Fibroblast of lung (primary cell): ENCODE measurements around the gene NANOG. TPM values are rescaled to one million over a fixed set of nuclear protein-coding genes. Genes with fewer than 3 reads are reported as not detected.
A peak's percentile ranks its signal among the peaks of the same experiment; 100 is the strongest.
"Not testable (repeated sequence)": the region's sequence is repeated elsewhere in the genome, so short reads cannot be mapped to it uniquely, and the experiment has no call there.

Experiments
- DNase-seq, 2 donors: peaks; one replicate each; pipeline versions ENCODE4 v3.0.0 to v3.0.0-alpha.2; 2010; ENCODE audit warnings: low read depth in 2 of 2
- H2AFZ ChIP-seq: 2 replicates; pipeline ENCODE4 v1.5.1; 2012; ENCODE audit warnings: low read length, control low read depth, inconsistent platforms
- H3K27ac ChIP-seq: 2 replicates; pipeline ENCODE4 v1.5.1; 2011; ENCODE audit warnings: low read length, control low read depth; ENCODE audit not compliant: insufficient read depth
- H3K27me3 ChIP-seq: 2 replicates; pipeline ENCODE4 v1.5.1; 2011; ENCODE audit warnings: mild to moderate bottlenecking, low read length; ENCODE audit not compliant: control insufficient read depth, insufficient read depth
- H3K36me3 ChIP-seq: 2 replicates; pipeline ENCODE4 v1.5.1; 2011; ENCODE audit warnings: low read length; ENCODE audit not compliant: control insufficient read depth, insufficient read depth
- H3K4me1 ChIP-seq: 2 replicates; pipeline ENCODE4 v1.5.1; 2011; ENCODE audit warnings: low read length; ENCODE audit not compliant: control insufficient read depth, insufficient read depth; ENCODE audit errors: extremely low read depth
- H3K4me2 ChIP-seq: 2 replicates; pipeline ENCODE4 v1.5.1; 2011; ENCODE audit warnings: low read length, control low read depth; ENCODE audit not compliant: insufficient read depth; ENCODE audit errors: extremely low read depth
- H3K4me3 ChIP-seq, 4 experiments: fragments of 200-600 bp in 1 of 4; sonication (generic) in 1 of 4; replicated peaks in 1 of 4; 2 replicates each; pipeline ENCODE4 v1.5.1; 2011 to 2016; ENCODE audit warnings: low read length in 4 of 4, low read depth in 3 of 4, mild to moderate bottlenecking in 3 of 4, control low read depth in 2 of 4, inconsistent platforms in 1 of 4, mixed read lengths in 1 of 4; ENCODE audit not compliant: insufficient read depth in 1 of 4; ENCODE audit errors: control extremely low read depth in 1 of 4
- H3K79me2 ChIP-seq: 2 replicates; pipeline ENCODE4 v1.5.1; 2012; ENCODE audit warnings: mild to moderate bottlenecking, low read length, inconsistent platforms; ENCODE audit not compliant: control insufficient read depth, insufficient read depth
- H3K9ac ChIP-seq: 2 replicates; pipeline ENCODE4 v1.5.1; 2011; ENCODE audit warnings: mild to moderate bottlenecking, low read length, control low read depth; ENCODE audit not compliant: insufficient read depth
- H3K9me3 ChIP-seq: 2 replicates; pipeline ENCODE4 v1.5.1; 2012; ENCODE audit warnings: low read depth, low read length; ENCODE audit not compliant: control insufficient read depth, insufficient read depth
- H4K20me1 ChIP-seq: 2 replicates; pipeline ENCODE4 v1.5.1; 2011; ENCODE audit warnings: low read length; ENCODE audit not compliant: control insufficient read depth, insufficient read depth; ENCODE audit errors: extremely low read depth
- EZH2 ChIP-seq: IDR thresholded peaks from 2 replicates; pipeline ENCODE4 v1.5.1; 2012; ENCODE audit warnings: low read length, control low read depth, mild to moderate bottlenecking; ENCODE audit errors: missing control alignments
- polyA plus RNA-seq, 2 donors: library from polyadenylated mRNA; depleted of rRNA in 1 of 2; stranded (reverse) in 1 of 2; unstranded in 1 of 2; fragments of >200 nt; gene quantifications; 2 replicates each; pipeline ENCODE4 v1.2.1, GENCODE V29; 2011 to 2012; ENCODE audit warnings: missing spikeins in 1 of 2
- total RNA-seq: library from RNA; depleted of rRNA; stranded (reverse); fragments of >200 nt; gene quantifications from 2 replicates; pipeline ENCODE4 v1.2.1, GENCODE V29; 2014
- TF ChIP-seq, protein P1 (sequence below), 2 donors: IDR thresholded peaks in 1 of 2; conservative IDR thresholded peaks in 1 of 2; 1 replicate in 1 of 2; 2 replicates in 1 of 2; pipeline ENCODE4 v1.5.1; 2011 to 2012; ENCODE audit warnings: low read length in 2 of 2, control low read depth in 1 of 2, inconsistent platforms in 1 of 2, low read depth in 1 of 2, mild to moderate bottlenecking in 1 of 2

Gene NANOG
- total and polyA plus RNA-seq, 2 donors (not counting 1 experiment from before 2014, with no cell fraction given) = 0.02 TPM; not detected in 1

DNA sequence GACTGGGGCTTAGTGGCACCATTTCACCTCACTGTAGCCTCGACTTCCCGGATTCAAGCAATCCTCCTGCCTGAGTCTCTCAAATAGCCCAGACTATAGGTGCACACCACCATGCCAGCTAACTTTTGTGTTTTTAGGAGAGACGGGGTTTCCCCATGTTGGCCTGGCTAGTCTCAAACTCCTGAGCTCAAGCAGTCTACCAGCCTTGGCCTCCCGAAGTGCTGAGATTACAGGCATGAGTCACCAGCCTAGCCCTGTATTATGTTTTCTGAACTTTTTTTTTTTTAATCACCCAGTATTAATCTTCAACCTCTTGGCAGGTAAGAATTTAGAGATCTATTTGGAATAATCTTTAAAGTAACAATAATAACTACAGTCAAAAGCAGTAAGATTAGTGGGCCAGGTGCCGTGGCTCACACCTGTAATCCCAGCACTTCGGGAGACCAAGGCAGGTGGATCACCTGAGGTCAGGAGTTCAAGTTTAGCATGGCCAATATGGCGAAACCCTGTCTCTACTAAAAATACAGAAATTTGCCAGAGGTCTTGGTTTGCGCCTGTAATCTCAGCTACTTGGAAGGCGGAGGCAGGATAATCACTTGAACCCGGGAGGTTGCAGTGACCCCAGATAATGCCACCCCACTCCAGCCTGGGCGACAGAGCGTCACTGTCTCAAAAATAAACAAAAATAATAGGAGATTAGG lies 8.6 kb downstream of the NANOG start:
- H2AFZ ChIP-seq = no peak overlapping the region
- H4K20me1 ChIP-seq = no peaks in the 10 kb centered on the region
- no peaks in the 10 kb centered on the region for H3K9me3 ChIP-seq
- TF ChIP-seq, protein P1, sequence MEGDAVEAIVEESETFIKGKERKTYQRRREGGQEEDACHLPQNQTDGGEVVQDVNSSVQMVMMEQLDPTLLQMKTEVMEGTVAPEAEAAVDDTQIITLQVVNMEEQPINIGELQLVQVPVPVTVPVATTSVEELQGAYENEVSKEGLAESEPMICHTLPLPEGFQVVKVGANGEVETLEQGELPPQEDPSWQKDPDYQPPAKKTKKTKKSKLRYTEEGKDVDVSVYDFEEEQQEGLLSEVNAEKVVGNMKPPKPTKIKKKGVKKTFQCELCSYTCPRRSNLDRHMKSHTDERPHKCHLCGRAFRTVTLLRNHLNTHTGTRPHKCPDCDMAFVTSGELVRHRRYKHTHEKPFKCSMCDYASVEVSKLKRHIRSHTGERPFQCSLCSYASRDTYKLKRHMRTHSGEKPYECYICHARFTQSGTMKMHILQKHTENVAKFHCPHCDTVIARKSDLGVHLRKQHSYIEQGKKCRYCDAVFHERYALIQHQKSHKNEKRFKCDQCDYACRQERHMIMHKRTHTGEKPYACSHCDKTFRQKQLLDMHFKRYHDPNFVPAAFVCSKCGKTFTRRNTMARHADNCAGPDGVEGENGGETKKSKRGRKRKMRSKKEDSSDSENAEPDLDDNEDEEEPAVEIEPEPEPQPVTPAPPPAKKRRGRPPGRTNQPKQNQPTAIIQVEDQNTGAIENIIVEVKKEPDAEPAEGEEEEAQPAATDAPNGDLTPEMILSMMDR (conservative IDR thresholded peaks at IDR 0.05 in 1 of 2, IDR thresholded peaks at IDR 0.05 in 1 of 2; ENCODE audit: low read depth in 1 of 2, low read length in 2 of 2) = no peak
- no peak for TF ChIP-seq EZH2
- H3K4me2 ChIP-seq = no peak overlapping the region
- H3K4me3 ChIP-seq = no peak overlapping the region
- H3K9ac ChIP-seq = no peak overlapping the region
- H3K27me3 ChIP-seq = no peaks in the 10 kb centered on the region
- no peaks in the 10 kb centered on the region for H3K36me3 ChIP-seq
- H3K79me2 ChIP-seq = no peaks in the 10 kb centered on the region
- peak in 1 of 2 donors; percentile 25 for DNase-seq
- no peaks in the 10 kb centered on the region for H3K4me1 ChIP-seq
- no peak overlapping the region for H3K27ac ChIP-seq

DNA sequence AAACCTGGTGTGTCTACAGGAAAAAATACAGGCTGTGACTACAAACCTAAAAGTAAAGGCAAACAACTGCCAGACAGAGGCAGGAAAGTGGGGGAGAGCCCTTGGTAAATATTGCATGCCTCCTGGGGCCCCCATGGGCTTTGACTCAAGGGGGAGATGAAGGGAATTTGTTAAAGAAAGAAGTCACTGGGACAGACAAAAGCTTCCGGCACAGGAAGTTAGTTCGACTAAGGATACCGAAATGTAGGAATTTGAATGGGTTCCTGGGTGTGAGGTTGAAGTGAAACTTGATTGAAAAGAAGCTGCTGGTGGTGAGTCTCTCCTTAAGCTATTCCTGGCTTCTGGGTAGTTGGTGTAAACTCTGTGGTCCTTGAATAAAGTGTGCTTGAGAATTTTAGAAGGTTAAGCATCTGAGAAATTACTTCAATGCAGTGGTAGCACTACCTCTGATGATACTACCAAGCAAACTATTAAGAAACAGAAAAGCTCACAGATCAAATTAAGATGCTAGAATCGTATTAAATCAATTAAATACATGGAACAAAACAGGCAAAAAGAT lies 9.6 kb downstream of the NANOG start:
- not testable (repeated sequence) for H3K27ac ChIP-seq, H3K79me2 ChIP-seq, H3K4me1 ChIP-seq, H3K36me3 ChIP-seq, H3K9me3 ChIP-seq, H3K27me3 ChIP-seq, H3K9ac ChIP-seq, H3K4me3 ChIP-seq, H3K4me2 ChIP-seq, H2AFZ ChIP-seq, DNase-seq, H4K20me1 ChIP-seq

DNA sequence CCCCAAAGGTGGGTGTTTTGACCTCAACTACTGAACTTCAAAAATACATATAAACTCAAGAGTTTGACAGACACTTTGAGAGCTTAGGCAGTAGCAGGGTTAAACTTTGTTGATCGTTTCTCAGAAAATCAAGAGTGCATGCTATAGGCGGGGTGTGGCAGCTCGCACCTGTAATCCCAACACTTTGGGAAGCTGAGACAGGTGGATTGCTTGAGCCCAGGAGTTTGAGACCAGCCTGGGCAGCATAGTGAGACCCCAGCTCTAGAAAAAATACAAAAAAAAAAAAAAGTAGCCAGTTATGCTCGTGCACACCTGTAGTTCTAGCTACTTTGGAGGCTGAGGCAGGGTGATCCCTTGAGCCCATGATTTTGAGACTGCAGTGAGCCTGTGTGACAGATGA lies 12.3 kb downstream of the NANOG start:
- Histone ChIP-seq H3K4me1 (no peaks in the 10 kb centered on the region), H4K20me1 (no peaks in the 10 kb centered on the region), H3K36me3 (no peaks in the 10 kb centered on the region), H3K4me3 (no peak overlapping the region), H3K4me2 (no peak overlapping the region), H3K9ac (no peak overlapping the region), H3K27me3 (no peaks in the 10 kb centered on the region), H3K9me3 (no peaks in the 10 kb centered on the region), H3K79me2 (no peaks in the 10 kb centered on the region), H3K27ac (no peak overlapping the region), H2AFZ (no peak overlapping the region)
- TF ChIP-seq EZH2 = no peak
- TF ChIP-seq, protein P1 (conservative IDR thresholded peaks at IDR 0.05 in 1 of 2, IDR thresholded peaks at IDR 0.05 in 1 of 2; ENCODE audit: low read depth in 1 of 2, low read length in 2 of 2) = no peak
- DNase-seq = no peak

DNA sequence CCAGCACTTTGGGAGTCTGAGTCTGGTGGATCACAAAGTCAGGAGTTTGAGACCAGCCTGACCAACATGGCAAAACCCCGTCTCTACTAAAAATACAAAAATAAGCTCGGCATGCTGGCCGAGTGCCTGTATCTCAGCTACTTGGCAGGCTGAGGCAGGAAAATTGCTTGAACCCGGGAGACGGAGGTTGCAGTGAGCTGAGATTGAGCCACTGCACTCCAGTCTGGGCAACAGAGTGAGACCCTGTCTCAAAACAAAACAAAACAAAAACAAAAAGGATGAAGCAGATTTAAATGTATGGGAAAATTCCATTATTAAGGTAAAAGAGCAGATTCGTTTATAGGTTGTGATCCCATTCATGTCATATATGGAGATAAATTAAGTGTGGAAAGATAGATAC lies 17.1 kb downstream of the NANOG start:
- H3K4me1 ChIP-seq, H3K27me3 ChIP-seq, H4K20me1 ChIP-seq, H3K36me3 ChIP-seq, H3K9ac ChIP-seq, H3K9me3 ChIP-seq, H3K27ac ChIP-seq, H3K4me2 ChIP-seq, H2AFZ ChIP-seq, DNase-seq, H3K4me3 ChIP-seq, H3K79me2 ChIP-seq: not testable (repeated sequence)
